ENCODE data around the gene SEC31A.
"Not testable (repeated sequence)": the region's sequence is repeated elsewhere in the genome, so short reads cannot be mapped to it uniquely, and the experiment has no call there.

SEC31A gene

GRCh38 chr4:82896755-82897154 lies 5.8 kb upstream of the SEC31A start:
- no peak for DNase-seq

- no peak for DNase-seq
These were observed 3.0 kb upstream of the SEC31A start for GRCh38 chr4:82893942-82894341.

- no peak for DNase-seq
These were observed 1.5 kb upstream of the SEC31A start for GRCh38 chr4:82892467-82892802.

- peak; percentile 37 for DNase-seq
These were observed 934 bp upstream of the SEC31A start for GRCh38 chr4:82891707-82892466.

- no peak for DNase-seq
These were observed 439 bp downstream of the SEC31A start for GRCh38 chr4:82890528-82890900.

- DNase-seq = no peak
These were observed 1.7 kb downstream of the SEC31A start for GRCh38 chr4:82889287-82889686.

- no peak for DNase-seq
These were observed 4.6 kb downstream of the SEC31A start for GRCh38 chr4:82886147-82886942.

GRCh38 chr4:82885410-82885809 lies 5.5 kb downstream of the SEC31A start:
- DNase-seq = no peak

- DNase-seq = no peak
These were observed 22.4 kb downstream of the SEC31A start for GRCh38 chr4:82868572-82868971.

- peak; percentile 61 for DNase-seq
These were observed 24.1 kb downstream of the SEC31A start for GRCh38 chr4:82866706-82867385.

GRCh38 chr4:82866033-82866432 lies 24.9 kb downstream of the SEC31A start:
- DNase-seq = peak; percentile 19

GRCh38 chr4:82865592-82865991 lies 25.4 kb downstream of the SEC31A start:
- peak; percentile 87 for DNase-seq

GRCh38 chr4:82864336-82864979 lies 26.5 kb downstream of the SEC31A start:
- no peak for DNase-seq

- DNase-seq = no peak
These were observed 29.4 kb downstream of the SEC31A start for GRCh38 chr4:82861529-82861928.

GRCh38 chr4:82860487-82860886 lies 30.5 kb downstream of the SEC31A start:
- not testable (repeated sequence) for DNase-seq

- DNase-seq = no peak
These were observed 38.1 kb downstream of the SEC31A start for GRCh38 chr4:82852751-82853285.

GRCh38 chr4:82851885-82852750 lies 38.8 kb downstream of the SEC31A start:
- peak; percentile 46 for DNase-seq

- DNase-seq = no peak
These were observed 39.6 kb downstream of the SEC31A start for GRCh38 chr4:82851318-82851717.

GRCh38 chr4:82850684-82851083 lies 40.3 kb downstream of the SEC31A start:
- DNase-seq = no peak

- DNase-seq = no peak
These were observed 42.2 kb downstream of the SEC31A start for GRCh38 chr4:82848706-82849105.

GRCh38 chr4:82842593-82842992 lies 48.4 kb downstream of the SEC31A start:
- DNase-seq = peak; percentile 19

- DNase-seq = no peak
These were observed 51.3 kb downstream of the SEC31A start for GRCh38 chr4:82839624-82840023.
